GM12878 (cell line): Measurements from ENCODE around the gene ZNF341. TPM values are rescaled to one million over a fixed set of nuclear protein-coding genes. Genes with fewer than 3 reads are reported as not detected.

Experiments used
- BCLAF1 ChIP-seq: fragments of 450-650 bp; IDR thresholded peaks from 2 replicates; pipeline ENCODE4 v1.6.1; 2017; ENCODE audit warnings: antibody characterized with exemption, mild to moderate bottlenecking, moderate library complexity
- EED ChIP-seq: sonication (generic); IDR thresholded peaks from 2 replicates; pipeline ENCODE4 v1.6.1; 2016; ENCODE audit warnings: antibody characterized with exemption, low read depth
- ELK1 ChIP-seq: IDR thresholded peaks from 2 replicates; pipeline ENCODE4 v1.6.1; 2012; ENCODE audit warnings: low read depth, low read length, improper control_type of control experiment
- ESRRA ChIP-seq: IDR thresholded peaks from 2 replicates; pipeline ENCODE4 v1.6.1; 2012; ENCODE audit warnings: mild to moderate bottlenecking, low read length, improper control_type of control experiment
- ETV6 ChIP-seq, 2 experiments: fragments of 450-650 bp in 1 of 2; IDR thresholded peaks in 1 of 2; conservative IDR thresholded peaks in 1 of 2; 2 replicates each; pipeline ENCODE4 v1.6.1; 2014; ENCODE audit warnings: antibody characterized with exemption in 1 of 2, borderline replicate concordance in 1 of 2, low read depth in 1 of 2, mild to moderate bottlenecking in 1 of 2, moderate library complexity in 1 of 2
- NKRF ChIP-seq: fragments of 450-650 bp; conservative IDR thresholded peaks from 2 replicates; pipeline ENCODE4 v1.6.1; 2017; ENCODE audit warnings: mild to moderate bottlenecking, moderate library complexity
- PAX5 ChIP-seq: IDR thresholded peaks from 2 replicates; pipeline ENCODE4 v1.6.1; 2011; ENCODE audit warnings: low read depth, low read length, borderline replicate concordance
- PBX3 ChIP-seq: IDR thresholded peaks from 2 replicates; pipeline ENCODE4 v1.6.1; 2011; ENCODE audit warnings: mild to moderate bottlenecking, low read depth, low read length, moderate library complexity; ENCODE audit not compliant: insufficient replicate concordance
- POLR2AphosphoS2 ChIP-seq: IDR thresholded peaks from 2 replicates; pipeline ENCODE4 v1.6.1; 2011; ENCODE audit warnings: low read depth, mild to moderate bottlenecking, low read length, improper control_type of control experiment, moderate library complexity
- PRDM15 ChIP-seq: fragments of 450-650 bp; formaldehyde crosslinking; IDR thresholded peaks from 2 replicates; pipeline ENCODE4 v1.4.0; 2020; ENCODE audit warnings: mild to moderate bottlenecking, moderate library complexity
- RUNX3 ChIP-seq: IDR thresholded peaks from 2 replicates; pipeline ENCODE4 v1.6.1; 2012; ENCODE audit warnings: low read length, inconsistent platforms
- SP1 ChIP-seq: IDR thresholded peaks from one replicate; pipeline ENCODE4 v1.6.1; 2011; ENCODE audit warnings: low read depth, low read length
- SPI1 ChIP-seq: IDR thresholded peaks from 2 replicates; pipeline ENCODE4 v1.6.1; 2011; ENCODE audit warnings: low read depth, mild to moderate bottlenecking, low read length, moderate library complexity, borderline replicate concordance; ENCODE audit not compliant: insufficient read depth
- STAT3 ChIP-seq: IDR thresholded peaks from 2 replicates; pipeline ENCODE4 v1.6.1; 2011; ENCODE audit warnings: low read depth, low read length, improper control_type of control experiment
- TBL1XR1 ChIP-seq: IDR thresholded peaks from 2 replicates; pipeline ENCODE4 v1.6.1; 2012; ENCODE audit warnings: low read depth, low read length, improper control_type of control experiment
- ZNF207 ChIP-seq: fragments of 450-650 bp; IDR thresholded peaks from 2 replicates; pipeline ENCODE4 v1.6.1; 2014; ENCODE audit warnings: antibody characterized with exemption, mild to moderate bottlenecking, borderline replicate concordance
- ZNF274 ChIP-seq: IDR thresholded peaks from one replicate; pipeline ENCODE4 v1.8.0; 2011; ENCODE audit not compliant: insufficient read length, insufficient read depth
- polyA plus RNA-seq, 11 experiments: library from polyadenylated mRNA; depleted of rRNA in 4 of 11; unstranded in 6 of 11; stranded (reverse) in 5 of 11; fragments of >200 nt; fragmentation: Nextera tagmentation in 4 of 11; fragmentation: Illumina TruSeq in 1 of 11; extraction: Ambion mirVana in 4 of 11; extraction: Trizol in 1 of 11; gene quantifications; 1 replicate in 1 of 11; 2 replicates in 10 of 11; pipeline versions ENCODE4 v1.2.1 to v1.2.3, GENCODE V29; 2011 to 2016; ENCODE audit warnings: inconsistent platforms in 2 of 11, missing spikeins in 2 of 11, low read depth in 1 of 11
- total RNA-seq, 4 experiments: library from RNA; depleted of rRNA in 3 of 4; stranded (reverse); fragments of >200 nt in 3 of 4; fragmentation: Illumina TruSeq in 1 of 4; extraction: Trizol in 1 of 4; gene quantifications; 2 replicates each; pipeline versions ENCODE4 v1.2.1 to v1.2.3, GENCODE V29; 2013 to 2021

The ZNF341 gene
- total and polyA plus RNA-seq, 10 of the 15 experiments (the other 5 are each of a cell fraction or from before 2014, with no cell fraction given) = 0.18 to 5.0 (median 2.6) TPM

- no peak for TF ChIP-seq PBX3
- TF ChIP-seq ETV6 (conservative IDR thresholded peaks at IDR 0.05 in 1 of 2, IDR thresholded peaks at IDR 0.05 in 1 of 2; ENCODE audit: borderline replicate concordance in 1 of 2, low read depth in 1 of 2) = no peak
- TF ChIP-seq TBL1XR1 = 0 out of 2 replicates have a peak, but pooled peaks have one; percentile 53
- no peak for TF ChIP-seq SPI1
- TF ChIP-seq EED = no peak; the same call in 1 of the 2 replicates
- TF ChIP-seq NKRF = peak; percentile 72; the same call in 1 of the 2 replicates
- TF ChIP-seq PAX5 = no peak; the same call in 1 of the 2 replicates
- peak; percentile 1; the same call in 1 of the 2 replicates for TF ChIP-seq BCLAF1
- peak; percentile 22; the same call in 1 of the 2 replicates for TF ChIP-seq ELK1
- TF ChIP-seq ZNF274 = no peak
- TF ChIP-seq PRDM15 (CRISPR knock-in tag) = no peak
- no peak for TF ChIP-seq ESRRA
- no peak for TF ChIP-seq STAT3
- peak; percentile 10 for TF ChIP-seq SP1
- TF ChIP-seq POLR2AphosphoS2 = 0 out of 2 replicates have a peak, but pooled peaks have one; percentile 26
- 0 out of 2 replicates have a peak, but pooled peaks have one; percentile 38 for TF ChIP-seq ZNF207
- TF ChIP-seq RUNX3 = peak; percentile 86
Observed at GRCh38 chr20:33732166-33732970, 572 bp downstream of the ZNF341 start (continued).
